Measurements from ENCODE around the gene TCERG1L.

DNA sequence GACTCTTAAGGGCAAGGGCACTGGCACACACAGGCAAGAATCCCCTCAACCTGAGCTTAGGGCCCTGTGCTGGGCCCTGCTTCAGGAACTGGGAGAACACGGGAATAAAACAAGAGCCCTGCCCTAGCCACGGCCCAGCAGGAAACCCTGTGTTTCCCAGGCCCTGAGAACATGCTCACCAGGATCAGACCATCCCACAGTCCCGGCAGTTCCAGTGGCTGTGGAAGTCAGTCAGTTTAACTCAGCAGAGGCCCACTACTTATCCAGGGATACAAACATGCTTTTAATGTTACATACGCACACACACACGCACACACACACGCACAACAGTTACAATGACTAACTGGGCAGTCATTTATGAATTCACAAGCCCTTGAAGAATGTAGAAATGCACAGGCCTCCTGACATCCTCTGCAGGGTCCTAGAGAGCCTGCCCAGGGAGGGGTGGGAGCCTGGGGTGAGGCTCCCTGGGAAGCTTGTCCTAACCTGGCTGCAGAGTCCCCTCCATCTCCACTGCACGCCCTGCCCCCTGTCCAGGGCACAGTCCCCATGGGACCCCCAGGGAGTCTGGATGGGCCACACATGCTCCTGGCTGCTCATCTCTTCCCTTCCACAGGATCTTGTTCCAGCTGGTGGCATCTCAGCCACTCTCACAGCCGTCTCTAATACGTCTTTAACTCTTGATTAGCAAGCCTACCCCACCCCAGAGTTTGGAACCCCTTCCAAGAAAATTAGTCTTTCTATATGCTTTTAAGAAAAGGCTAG is 97.6 kb downstream of the TCERG1L start:
- TF ChIP-seq, protein P1, sequence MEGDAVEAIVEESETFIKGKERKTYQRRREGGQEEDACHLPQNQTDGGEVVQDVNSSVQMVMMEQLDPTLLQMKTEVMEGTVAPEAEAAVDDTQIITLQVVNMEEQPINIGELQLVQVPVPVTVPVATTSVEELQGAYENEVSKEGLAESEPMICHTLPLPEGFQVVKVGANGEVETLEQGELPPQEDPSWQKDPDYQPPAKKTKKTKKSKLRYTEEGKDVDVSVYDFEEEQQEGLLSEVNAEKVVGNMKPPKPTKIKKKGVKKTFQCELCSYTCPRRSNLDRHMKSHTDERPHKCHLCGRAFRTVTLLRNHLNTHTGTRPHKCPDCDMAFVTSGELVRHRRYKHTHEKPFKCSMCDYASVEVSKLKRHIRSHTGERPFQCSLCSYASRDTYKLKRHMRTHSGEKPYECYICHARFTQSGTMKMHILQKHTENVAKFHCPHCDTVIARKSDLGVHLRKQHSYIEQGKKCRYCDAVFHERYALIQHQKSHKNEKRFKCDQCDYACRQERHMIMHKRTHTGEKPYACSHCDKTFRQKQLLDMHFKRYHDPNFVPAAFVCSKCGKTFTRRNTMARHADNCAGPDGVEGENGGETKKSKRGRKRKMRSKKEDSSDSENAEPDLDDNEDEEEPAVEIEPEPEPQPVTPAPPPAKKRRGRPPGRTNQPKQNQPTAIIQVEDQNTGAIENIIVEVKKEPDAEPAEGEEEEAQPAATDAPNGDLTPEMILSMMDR (IDR thresholded peaks at IDR 0.05) = no peak
- TF ChIP-seq POLR2AphosphoS5 (IDR thresholded peaks at IDR 0.05) (no peak), POLR2A (IDR thresholded peaks at IDR 0.05) (no peak), EP300 (IDR thresholded peaks at IDR 0.05) (no peak)

Data from stomach (tissue), 4 donors.